NK-92 (cell line): Measurements from ENCODE around the gene PCNT.

ENCODE experiments used
- DNase-seq: peaks from one replicate; lab custom pipeline; 2025; ENCODE audit not compliant: unreplicated experiment; lab: John Stamatoyannopoulos, UW

The PCNT gene

GRCh38 chr21:46334351-46335140 is 10.6 kb downstream of the PCNT start:
- DNase-seq, result no peak

- no peak for DNase-seq
Observed at GRCh38 chr21:46336603-46337002, 12.6 kb downstream of the PCNT start.

- no peak for DNase-seq
Observed at GRCh38 chr21:46340998-46341397, 17.0 kb downstream of the PCNT start.

- no peak for DNase-seq
Observed at GRCh38 chr21:46344219-46344915, 20.4 kb downstream of the PCNT start.

GRCh38 chr21:46345861-46346260 is 21.9 kb downstream of the PCNT start:
- DNase-seq, result no peak

GRCh38 chr21:46346296-46347202 is 22.6 kb downstream of the PCNT start:
- DNase-seq, result no peak

- no peak for DNase-seq
Observed at GRCh38 chr21:46347203-46347550, 23.2 kb downstream of the PCNT start.

GRCh38 chr21:46347791-46348381 is 23.9 kb downstream of the PCNT start:
- no peak for DNase-seq

- no peak for DNase-seq
Observed at GRCh38 chr21:46349134-46349760, 25.3 kb downstream of the PCNT start.

GRCh38 chr21:46350571-46350970 is 26.6 kb downstream of the PCNT start:
- no peak for DNase-seq

GRCh38 chr21:46350981-46351380 is 27.0 kb downstream of the PCNT start:
- no peak for DNase-seq

GRCh38 chr21:46351476-46352163 is 27.7 kb downstream of the PCNT start:
- DNase-seq, result no peak

- DNase-seq, result no peak
Observed at GRCh38 chr21:46352164-46352515, 28.2 kb downstream of the PCNT start.

- DNase-seq, result no peak
Observed at GRCh38 chr21:46352913-46353312, 29.0 kb downstream of the PCNT start.

- no peak for DNase-seq
Observed at GRCh38 chr21:46354046-46354445, 30.1 kb downstream of the PCNT start.

- no peak for DNase-seq
Observed at GRCh38 chr21:46354518-46354917, 30.6 kb downstream of the PCNT start.

GRCh38 chr21:46355161-46356004 is 31.4 kb downstream of the PCNT start:
- no peak for DNase-seq

GRCh38 chr21:46356005-46356338 is 32.0 kb downstream of the PCNT start:
- DNase-seq, result no peak

GRCh38 chr21:46356494-46357334 is 32.8 kb downstream of the PCNT start:
- DNase-seq, result no peak
